NCI-H2081 (cell line): ENCODE results near the gene TFIP11.

Source experiments
- DNase-seq, 2 experiments: peaks; one replicate each; lab custom pipeline; 2025; lab: John Stamatoyannopoulos, UW

TFIP11 gene

DNA sequence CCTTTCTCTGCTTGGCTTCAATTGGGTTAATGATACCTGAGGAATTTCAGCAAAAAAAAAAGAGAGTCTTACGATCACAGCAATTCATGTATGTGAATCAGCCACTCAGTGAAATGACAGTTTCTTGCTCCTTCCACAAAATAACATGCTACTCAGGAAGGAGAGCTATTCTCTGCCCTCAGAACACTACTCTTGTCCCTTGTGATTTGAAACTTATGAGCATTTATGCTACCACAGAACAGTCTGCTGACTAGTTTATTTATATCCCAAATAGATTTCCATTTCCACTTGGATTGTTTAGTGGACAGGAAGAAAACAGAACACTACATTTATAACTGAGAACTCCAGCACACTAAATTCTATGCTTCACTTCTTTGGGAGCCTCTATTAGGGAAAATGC, 8.5 kb downstream of the TFIP11 start:
- no peak for DNase-seq

DNA sequence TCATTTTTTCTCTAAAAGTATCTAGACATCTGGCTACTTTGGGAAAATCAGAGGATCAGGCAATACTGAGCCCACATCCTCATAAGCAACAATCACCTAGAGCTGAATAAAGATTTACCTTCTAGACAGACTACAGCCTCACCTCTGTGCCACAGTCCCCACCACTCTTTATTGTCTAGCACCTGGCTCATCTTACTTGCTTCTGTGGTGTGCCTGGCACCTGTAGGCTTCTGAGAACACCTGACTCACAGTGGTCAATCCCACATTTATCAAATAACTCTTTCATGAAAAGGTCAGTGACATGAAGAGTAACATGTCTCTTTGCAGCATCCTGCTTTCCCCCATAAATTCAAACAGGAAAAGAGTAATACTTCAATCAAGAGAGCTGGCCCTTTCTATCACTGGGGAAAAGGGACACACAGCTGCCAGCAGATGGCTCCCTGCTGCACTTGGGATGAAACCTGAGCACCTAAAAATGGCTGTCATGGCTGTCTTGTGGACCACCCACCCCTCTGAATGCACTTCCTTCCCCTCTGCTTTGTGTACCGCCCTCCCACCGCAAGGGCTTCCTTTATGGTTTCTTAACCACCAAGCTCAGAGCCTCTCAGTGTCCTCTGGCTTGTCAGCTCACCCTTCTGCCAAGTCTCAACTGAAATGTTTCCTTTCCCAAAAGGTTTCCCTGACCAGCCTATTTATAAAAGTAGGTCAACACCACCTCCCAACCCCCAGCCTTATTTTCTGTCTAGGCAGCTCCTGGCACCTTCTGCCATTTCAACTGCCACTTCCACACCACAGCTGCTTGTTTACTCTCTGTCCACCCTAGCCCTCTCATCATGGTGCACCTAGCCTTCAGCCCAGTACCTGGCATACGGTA, 9.3 kb downstream of the TFIP11 start:
- no peak for DNase-seq

DNA sequence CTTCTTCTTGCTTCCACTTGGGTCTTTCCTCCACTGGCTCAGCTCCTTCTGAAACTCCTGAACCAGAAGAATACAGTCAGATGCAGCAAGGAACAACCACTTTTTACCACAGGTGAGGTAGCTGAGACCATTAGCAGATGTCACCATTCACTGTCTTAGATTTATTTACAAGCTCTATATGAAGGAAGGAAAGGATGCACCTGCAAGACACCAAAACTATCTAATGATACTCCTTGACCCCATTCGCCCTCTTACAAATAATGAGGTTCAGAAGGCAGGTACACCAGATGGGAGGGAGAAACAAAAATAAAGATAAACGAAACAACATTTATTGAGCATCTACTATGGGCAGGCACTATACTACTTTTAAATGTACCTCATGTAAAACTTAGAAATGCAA, 10.3 kb downstream of the TFIP11 start:
- no peak for DNase-seq

DNA sequence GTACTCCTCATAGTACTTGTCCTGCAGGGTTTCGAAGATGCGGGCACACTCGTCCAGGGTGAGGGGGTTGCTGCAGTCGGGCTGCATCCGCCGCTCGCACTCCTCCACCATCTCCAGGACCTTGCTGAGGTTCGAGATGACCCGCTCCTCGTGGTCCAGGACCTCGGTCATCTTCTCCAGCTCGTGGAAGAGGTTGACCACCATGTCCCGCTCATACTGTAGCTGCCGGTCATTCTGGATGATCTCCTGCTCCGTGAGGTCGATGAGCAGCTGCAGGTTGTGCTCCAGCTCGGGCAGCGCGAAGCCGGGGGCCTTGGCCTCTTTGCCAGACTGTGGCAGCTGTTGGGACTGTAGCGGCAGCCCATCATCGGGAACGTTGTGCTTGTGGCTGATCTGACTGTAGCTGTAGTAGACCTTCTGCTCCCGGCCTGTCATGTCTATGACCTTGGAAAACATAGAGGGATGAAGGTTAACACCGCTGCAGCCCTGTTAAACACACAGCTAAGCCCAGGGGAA, 13.0 kb downstream of the TFIP11 start:
- no peak for DNase-seq

DNA sequence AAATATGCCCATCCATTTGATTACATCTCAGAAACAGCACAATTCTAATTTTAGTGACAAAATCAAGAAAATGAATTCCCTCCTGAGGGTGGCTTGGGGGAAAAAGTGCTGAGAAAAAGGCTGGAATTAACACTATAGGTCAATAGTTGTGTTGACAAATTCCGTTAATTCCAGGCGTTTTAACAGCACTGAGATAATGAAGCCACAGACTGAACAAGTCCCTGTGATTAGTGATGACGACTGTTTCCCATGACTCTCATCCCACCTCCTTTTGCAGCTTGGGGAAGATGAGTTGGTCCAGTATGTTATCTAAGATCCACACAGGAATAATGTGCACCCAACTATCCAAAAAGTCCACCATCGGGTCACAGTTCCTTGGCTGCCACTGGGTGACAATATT, 15.8 kb downstream of the TFIP11 start:
- no peak for DNase-seq

DNA sequence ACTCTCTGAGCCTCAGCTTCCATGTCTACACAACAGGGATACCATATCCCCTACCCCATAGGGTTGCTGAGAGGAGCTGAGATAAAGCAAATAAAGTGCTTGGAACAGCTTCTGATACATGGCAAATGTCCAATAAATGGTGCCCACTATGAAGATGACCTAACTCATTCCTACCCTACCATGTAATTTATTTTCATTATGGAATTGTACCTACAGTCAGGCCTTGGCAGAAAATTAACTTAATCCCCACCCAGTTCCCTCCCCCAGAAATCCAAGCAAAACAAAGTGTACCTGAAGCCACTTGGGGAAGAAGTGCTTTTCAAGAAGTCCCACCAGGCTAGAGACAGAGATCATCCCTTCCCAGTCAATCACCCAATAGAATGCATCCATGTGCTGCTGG, 17.8 kb downstream of the TFIP11 start:
- no peak for DNase-seq

DNA sequence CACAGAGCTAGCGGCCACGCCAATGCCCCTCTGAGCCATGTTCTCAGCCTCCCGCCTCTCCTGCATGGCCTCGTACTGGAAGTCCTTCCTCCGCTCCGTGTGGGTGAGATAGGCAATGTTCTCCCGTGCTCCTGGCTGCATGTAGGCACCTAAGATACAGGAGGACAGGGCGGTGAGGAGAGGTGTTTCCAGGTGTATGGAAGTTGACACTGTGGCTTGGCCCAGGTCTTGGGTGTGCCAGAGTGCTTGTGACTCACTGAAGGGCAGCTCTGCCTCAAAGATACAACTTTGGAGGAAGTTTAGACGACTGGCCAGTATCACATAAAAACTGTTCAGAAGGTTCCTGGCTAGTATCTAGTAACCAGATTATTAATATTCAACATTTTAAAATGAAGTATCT, 20.1 kb downstream of the TFIP11 start:
- no peak for DNase-seq

DNA sequence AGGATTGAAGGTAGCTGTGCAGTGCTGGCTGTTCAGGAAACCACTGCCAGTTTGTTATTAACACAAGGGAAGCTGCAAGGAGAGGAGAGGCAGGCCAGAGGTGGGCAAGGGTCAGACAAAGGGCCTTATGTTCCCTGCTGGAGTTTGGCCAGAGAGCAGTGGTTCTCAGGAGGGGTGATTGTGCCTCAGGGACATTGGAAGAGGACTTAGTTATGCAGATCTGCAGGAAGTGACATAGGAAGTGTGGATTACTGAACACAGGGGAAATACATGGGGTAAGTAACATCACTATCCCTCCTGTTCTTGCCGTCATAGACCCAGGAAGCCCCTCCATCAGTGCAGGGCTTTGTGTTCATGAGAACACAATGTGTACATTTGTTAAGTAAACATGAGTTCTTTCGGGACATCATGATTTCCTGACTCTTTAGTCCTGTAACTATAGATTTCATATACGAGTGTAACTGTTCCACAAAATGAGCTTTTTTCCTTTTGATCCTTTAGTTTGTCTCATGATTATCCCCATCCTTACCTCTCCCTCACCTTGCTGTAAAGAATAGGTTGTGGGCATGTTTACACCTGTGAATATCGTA, 22.7 kb downstream of the TFIP11 start:
- DNase-seq, result no peak

DNA sequence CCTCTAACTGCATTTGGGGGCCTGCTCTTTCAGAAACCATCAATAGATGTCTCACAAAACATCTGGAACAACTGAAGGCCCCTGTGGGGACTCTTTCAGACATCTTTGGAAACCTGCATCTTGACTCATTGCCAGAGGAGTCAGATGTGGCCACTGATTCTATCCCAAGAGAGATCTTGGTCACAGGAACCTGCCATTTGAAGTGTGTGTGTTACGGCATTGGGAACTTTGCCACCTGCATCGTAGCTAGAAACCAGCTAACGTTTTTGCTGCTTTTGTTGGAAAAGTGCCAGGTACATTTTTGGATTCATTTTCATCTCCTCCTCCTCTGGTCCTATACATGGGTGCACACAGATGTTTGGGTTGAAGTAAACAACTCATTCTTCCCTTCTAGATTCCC, 24.3 kb downstream of the TFIP11 start:
- no peak for DNase-seq

DNA sequence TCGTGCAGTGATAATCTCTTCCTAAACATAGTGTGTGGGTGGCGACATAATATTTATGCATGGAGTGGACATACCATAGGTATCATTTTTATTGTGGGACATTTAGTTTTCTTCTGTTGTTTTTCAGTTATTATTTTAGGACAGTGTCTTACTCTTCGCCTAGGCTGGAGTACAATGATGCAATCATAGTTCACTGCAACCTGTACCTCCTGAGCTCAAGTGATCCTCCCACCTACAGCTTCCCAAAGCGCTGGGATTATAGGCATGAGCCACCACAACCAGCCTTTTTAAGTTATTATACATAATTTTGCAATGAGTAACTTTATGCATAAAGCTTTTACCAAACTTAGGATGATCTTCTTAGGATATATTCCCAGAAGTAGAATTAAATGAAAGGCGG, 25.9 kb downstream of the TFIP11 start:
- DNase-seq, result no peak

DNA sequence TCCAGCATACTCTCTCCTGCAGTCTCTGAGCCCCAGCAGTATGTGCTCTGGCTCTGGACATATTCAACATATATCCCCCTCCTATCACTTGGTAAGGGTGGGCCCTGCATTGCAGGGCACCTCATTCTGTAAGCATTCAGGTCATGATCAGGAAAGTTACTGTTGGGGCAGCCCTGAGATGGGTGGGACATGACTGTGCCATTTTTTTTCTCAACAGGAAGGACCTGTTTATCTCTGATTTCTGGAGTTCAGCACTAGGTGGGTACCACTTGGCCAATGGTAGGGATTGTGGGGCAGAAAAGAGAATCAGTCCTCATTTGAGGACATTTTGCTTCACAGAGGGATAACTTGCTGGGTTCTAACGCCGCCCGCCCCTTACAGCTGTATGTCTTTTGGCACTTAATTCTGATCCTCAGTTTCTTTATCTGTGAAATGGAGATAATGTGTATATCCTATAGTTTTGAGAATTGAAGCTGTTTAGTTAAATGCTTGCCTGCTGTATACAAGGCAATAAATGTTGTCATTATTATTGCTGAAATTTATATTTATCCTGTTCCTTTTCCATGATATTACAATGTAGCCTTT, 26.4 kb downstream of the TFIP11 start:
- DNase-seq, result no peak

DNA sequence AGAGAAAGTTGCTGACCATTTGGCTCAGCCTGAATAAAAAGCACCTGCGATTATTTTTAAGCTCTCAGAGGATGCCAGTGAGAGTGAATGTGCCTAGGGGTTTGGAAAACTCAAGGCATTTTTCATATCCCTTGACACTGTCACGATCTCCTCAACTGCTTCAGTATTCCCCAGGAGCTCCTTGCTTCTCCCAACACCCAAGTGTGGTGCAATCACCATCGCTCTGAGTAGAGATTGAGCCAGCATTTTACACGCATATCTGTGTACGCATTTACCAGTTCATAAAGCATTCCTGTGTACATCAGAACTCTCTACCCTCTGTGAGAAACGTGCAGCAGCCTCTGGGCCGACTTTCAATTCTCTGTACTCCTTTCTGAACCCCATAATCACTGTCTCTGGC, 27.3 kb downstream of the TFIP11 start:
- no peak for DNase-seq

DNA sequence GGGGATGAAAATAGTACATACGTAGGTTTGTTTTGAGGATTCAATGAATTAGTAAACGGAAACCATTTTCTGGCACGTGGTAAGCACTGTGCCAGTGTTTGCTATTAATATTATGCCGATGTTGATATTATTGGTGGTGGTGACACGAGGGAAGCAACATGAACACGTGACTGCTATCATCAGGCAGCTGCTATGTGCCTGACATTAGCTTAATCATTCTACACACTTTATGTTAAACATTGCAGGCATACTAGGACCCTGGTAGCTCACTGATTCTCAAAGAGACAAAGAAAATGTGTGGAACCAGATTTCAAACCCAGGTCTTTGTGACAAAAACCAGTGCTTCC, 27.9 kb downstream of the TFIP11 start:
- peak in 1 of 2 experiments; percentile 28 for DNase-seq

DNA sequence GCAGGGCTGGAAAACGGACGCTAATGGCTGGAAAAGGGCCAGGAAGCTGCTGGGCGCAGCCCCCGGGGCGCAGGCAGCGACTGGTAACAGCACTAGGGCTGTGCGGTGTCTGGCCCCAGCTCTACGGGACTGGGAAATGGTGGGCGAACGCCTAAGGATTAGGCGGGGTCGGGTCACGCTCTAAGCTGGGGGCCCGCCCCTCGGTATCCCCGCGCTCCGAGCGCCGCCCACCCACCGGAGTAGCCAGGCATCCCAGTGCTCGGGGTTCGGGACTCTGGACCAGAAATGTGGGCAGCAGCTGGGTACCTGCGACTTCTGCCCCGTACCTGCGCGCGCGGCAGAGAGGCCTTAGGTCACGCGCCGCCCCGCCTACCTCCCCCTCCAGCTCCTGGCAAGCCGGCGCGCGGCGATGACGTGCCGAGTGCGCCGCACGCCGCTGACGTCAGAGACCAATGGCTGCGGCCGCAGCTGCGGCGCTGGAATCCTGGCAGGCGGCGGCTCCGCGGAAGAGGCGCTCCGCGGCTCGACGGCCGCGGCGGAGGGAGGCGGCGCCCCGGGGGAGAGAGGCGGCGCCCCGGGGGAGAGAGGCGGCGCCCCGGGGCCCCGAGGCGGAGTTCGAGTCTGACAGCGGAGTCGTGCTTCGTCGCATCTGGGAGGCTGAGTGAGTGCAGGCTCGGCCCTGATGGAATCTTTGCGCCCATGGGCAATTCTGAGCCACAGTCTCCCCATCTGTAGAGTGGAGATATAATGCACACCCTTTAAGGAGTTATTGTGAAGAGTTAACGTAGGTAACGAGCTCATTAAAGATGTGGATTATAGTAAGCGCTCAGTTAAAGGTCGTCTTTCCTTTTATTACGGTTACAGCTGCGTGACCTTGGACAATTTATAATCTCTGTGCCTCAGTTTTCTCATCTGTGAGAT, 28.6 kb downstream of the TFIP11 start, which contains the start of the genes HPS4 and SRRD:
HPS4 (minus strand) TSS at position 345 of the 921 bp plus-strand sequence. CDS start 2,021 bp downstream, outside the sequence.
SRRD (plus strand) TSS at position 439 of the 921 bp plus-strand sequence; CDS start at position 453, 14 bp downstream.
- peak; percentile 79 to 89 for DNase-seq

DNA sequence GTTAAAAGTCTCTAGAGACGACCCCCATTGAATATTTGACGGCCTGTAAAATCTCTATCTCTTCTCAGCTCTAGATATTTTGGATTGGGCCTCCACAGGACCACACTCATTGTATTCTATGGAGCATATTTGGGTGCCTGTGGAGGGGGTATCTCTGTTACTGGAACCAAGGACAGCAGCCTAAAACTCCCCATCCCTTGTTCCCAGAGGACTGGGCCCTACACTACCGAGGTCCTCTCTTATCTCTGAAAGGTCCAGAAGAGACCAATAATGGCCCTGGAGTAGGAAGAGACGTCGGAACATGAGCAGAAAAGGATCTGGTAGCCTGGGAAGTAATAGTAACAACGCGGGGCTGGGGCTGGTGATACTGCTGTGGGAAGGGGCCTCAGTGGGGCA, 29.2 kb downstream of the TFIP11 start:
- DNase-seq, result no peak

DNA sequence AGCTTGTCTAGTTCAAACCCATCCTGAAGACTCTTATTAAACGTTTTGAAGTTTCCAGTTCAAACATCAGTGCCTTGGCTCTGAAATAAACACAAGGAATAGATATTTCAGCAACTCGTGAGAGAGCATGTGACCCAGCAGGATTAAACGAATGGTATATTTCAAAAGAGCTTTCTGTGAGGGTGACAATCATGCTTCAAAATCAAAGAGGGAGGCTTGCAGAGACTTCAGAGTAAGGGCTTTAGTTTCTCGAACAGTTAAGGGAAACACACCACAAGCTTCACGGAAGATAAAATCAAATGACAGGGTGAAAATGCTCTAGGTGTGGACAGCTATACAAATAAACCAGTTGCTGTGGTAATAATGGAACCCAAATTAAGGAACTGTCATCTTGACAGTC, 30.1 kb downstream of the TFIP11 start:
- DNase-seq, result no peak

DNA sequence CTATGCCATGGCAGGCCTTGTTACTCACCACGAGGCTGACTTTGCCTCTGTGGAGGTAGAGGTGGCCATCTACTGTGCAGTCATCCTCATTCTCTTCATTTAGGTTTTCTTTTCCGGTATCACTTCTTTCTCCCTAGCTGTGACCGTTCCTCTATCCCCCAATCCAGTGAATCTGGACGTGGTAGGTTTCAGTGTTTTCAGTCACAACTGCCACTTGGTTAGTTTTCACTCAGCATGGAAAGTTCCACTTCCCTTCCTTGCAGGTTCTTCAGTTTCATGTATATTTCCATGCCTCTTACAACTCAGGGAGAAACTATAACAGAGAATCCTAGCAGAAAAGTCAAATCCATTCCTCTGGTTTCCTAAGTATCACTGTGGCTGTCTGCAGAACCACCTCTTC, 30.6 kb downstream of the TFIP11 start:
- no peak for DNase-seq

DNA sequence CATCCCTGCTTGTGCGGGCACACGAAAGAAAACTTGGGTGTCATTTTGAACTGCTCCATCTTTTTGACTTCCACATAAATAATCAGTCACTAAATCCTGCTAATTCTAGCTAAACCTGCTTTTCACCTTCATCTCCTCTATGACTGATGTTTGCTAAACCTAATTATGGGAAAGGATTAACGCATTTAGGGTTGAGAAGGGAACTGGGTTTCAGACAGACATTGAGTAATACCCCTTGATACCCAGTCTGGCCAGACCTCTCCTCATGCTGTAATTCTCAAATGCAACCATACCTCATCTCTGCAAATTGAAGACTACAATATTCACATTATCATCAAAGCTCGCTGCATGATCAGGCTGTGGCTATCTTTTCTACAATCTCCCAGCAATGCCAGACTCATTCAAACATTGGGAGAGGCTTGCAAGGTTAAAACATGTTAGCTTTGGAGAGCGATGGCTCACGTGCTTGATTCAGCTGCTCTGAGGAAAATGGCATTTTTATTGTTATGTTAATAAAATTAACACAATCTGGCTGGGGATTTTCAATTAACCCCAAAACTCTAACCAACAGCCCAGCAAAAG, 31.1 kb downstream of the TFIP11 start:
- no peak for DNase-seq

DNA sequence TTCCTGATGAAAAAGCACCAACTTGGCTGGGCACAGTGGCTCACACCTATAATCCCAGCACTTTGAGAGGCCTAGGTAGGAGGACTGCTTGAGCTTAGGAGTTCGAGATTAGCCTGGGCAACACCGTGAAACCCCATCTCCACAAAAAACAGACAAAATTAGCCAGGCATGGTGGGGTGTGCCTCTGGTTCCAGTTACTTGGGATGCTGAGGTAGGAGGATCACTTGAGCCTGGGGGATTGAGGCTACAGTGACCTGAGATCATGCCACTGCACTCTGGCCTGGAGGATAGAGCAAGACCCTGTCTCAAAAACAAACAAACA, 31.7 kb downstream of the TFIP11 start:
- no peak for DNase-seq

DNA sequence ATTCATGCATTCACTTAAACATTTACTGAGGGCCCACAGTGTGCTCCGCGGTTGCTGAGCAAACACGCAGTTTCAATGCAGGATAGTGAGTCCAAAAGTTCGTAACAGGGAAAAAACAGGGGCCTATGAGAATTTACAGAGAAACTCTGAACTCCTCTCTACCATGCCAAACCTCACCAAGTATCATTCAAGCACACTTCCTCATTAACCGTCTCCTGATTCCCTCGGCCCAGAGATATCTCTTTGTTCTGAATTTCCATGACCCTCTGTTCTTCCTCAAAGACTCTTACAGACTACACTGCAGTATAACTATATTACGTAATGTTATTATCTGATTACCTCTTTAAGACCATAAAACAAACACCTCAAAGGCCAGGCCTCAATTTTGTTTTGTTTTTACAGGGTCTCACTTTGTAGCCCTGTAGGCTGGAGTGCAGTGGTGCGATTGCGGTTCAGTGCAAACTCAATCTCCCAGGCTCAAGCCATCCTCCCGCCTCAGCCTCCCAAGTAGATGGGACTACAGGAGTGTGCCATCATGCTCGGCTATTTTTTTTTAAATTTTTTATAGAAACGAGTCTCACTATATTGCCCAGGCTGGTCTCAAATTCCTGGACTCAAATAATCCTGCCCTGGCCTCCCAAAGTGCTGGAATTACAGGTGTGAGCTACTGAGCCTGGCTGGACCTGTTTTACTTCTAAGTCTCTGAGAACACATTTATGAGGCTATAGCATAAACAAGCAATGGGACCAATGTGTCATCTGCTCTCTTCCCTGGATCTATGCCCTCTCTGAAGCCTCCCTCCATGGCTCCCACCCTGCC, 32.3 kb downstream of the TFIP11 start:
- DNase-seq, result peak in 1 of 2 experiments; percentile 35
